Activated CD4-positive, alpha-beta memory T cell treated with anti-CD3 and anti-CD28 coated beads for 36 hours (primary cell): ENCODE data around the gene LAMA5. TPM values are rescaled to one million over a fixed set of nuclear protein-coding genes. Genes with fewer than 3 reads are reported as not detected.

Experiments
- CTCF ChIA-PET: fragments of 350-600 bp; sonication (Branson Sonifier 250); formaldehyde crosslinking; loops from one replicate; lab custom pipeline; 2021; ENCODE audit warnings: antibody characterized with exemption, inconsistent platforms; lab: Charles Lee
- POLR2A ChIA-PET: fragments of 350-600 bp; sonication (Branson Sonifier 250); formaldehyde crosslinking; loops from one replicate; lab custom pipeline; 2021; ENCODE audit warnings: antibody characterized with exemption; lab: Charles Lee
- DNase-seq: peaks from one replicate; pipeline ENCODE4 v3.0.0-alpha.2; 2020
- H3K27ac Mint-ChIP-seq: one replicate; pipeline ENCODE4 v1.8.0; 2021; ENCODE audit warnings: mixed read lengths
- H3K27me3 Mint-ChIP-seq: one replicate; pipeline ENCODE4 v1.8.0; 2021; ENCODE audit warnings: mixed read lengths
- H3K36me3 Mint-ChIP-seq: one replicate; pipeline ENCODE4 v1.8.0; 2021; ENCODE audit warnings: mixed read lengths
- H3K4me1 Mint-ChIP-seq: one replicate; pipeline ENCODE4 v1.8.0; 2021; ENCODE audit warnings: low read depth, mixed read lengths
- H3K4me3 Mint-ChIP-seq: one replicate; pipeline ENCODE4 v1.8.0; 2021; ENCODE audit warnings: mild to moderate bottlenecking, mixed read lengths
- H3K9me3 Mint-ChIP-seq: one replicate; pipeline ENCODE4 v1.8.0; 2021; ENCODE audit warnings: mixed read lengths
- intact Hi-C: fragments of 100-400 bp; cut with micrococcal nuclease; formaldehyde crosslinking; loops from one replicate; pipeline ENCODE4 v1.15.1; 2023
- total RNA-seq, 2 experiments: library from RNA; stranded (reverse); gene quantifications; one replicate each; pipeline ENCODE4 v1.2.3, GENCODE V29; 2021

LAMA5 gene
- total RNA-seq, 2 experiments from 2014 or later: 0.78 to 1.1 TPM

DNA sequence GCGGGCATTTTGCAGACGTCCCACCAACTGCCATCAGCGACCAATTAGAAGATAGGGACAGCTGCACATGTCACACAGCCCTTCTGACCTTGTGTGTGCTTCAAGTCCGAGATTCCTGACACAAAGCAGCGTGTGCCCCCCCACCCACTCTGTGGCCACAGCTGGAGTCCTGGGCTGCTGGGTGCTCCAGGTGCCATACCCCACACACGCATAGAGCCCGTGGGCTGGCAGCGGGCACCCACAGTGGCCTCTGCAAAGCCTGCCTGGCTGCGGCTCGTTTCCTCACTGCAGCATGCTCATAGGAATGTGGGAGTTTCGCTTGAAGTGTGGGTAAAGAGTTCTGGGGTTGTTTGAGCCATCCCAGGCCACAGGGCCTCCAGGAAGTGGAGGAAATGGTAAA, 66.8 kb downstream of the LAMA5 start:
- peaks cover 22% of the 10 kb centered on the region for H3K4me1 Mint-ChIP-seq
- ChIA-PET CTCF (interaction anchor here (1.2 to 3.2 kb wide), 4 partner anchors 68 to 317 kb away, joined by 4 to 22 read pairs (median 8); no protein-coding TSS in a partner anchor), POLR2A (no interaction called here)
- no peak overlapping the region for H3K4me3 Mint-ChIP-seq
- H3K27ac Mint-ChIP-seq: no peak overlapping the region
- H3K36me3 Mint-ChIP-seq: peaks cover 18% of the 10 kb centered on the region
- DNase-seq: no peak
- no peaks in the 10 kb centered on the region for H3K27me3 Mint-ChIP-seq
- intact Hi-C loops: loop anchor here (5.0 kb wide), 2 partner anchors 233 to 317 kb away; partner anchors contain the start of gene TAF4
- H3K9me3 Mint-ChIP-seq: no peaks in the 10 kb centered on the region

DNA sequence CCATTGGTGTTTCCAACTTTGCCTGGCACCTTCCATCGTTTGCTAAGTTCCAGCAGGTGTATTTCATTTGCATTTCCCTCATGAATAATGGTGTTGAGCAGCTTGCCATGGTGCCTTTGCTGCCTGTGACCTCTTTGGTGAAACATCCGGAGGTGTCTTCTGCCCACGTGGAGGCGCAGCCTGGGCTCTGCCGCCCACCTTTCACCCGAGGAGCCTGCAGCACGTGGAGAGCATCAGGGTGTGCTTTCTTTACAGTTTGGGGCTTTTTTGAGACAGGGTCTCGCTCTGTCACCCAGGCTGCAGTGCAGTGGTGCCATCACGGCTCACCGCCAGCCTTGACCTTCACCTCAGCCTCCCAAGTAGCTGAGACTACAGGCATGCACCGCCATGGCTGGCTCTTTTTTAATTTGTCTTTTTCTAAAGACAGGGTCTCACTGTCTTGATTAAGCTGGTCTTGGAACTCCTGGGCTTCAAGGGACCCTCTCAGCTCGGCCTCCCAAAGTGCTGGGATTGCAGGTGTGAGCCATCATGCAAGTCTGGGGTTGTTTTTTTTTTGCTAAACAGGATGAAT, 67.4 kb downstream of the LAMA5 start:
- ChIA-PET CTCF (interaction anchor here (0.5 to 3.2 kb wide), 3 partner anchors 48 to 317 kb away, joined by 3 to 22 read pairs (median 10); no protein-coding TSS in a partner anchor), POLR2A (no interaction called here)
- Mint-ChIP-seq H3K4me3 (no peak overlapping the region), H3K27ac (no peak overlapping the region), H3K4me1 (peaks cover 16% of the 10 kb centered on the region), H3K9me3 (no peaks in the 10 kb centered on the region), H3K27me3 (no peaks in the 10 kb centered on the region), H3K36me3 (peaks cover 16% of the 10 kb centered on the region)
- intact Hi-C loops: loop anchor here (5.0 kb wide), 2 partner anchors 232 to 318 kb away; partner anchors contain the start of gene TAF4
- no peak for DNase-seq

GRCh38 chr20:62298577-62299249, 68.4 kb downstream of the LAMA5 start:
- no peak overlapping the region for H3K27ac Mint-ChIP-seq
- no peaks in the 10 kb centered on the region for H3K9me3 Mint-ChIP-seq
- ChIA-PET POLR2A (no interaction called here), CTCF (no interaction called here)
- no peak for DNase-seq
- intact Hi-C loops: no loop called here
- peaks cover 9% of the 10 kb centered on the region for H3K4me1 Mint-ChIP-seq
- peaks cover 16% of the 10 kb centered on the region for H3K36me3 Mint-ChIP-seq
- no peaks in the 10 kb centered on the region for H3K27me3 Mint-ChIP-seq
- H3K4me3 Mint-ChIP-seq: no peak overlapping the region

GRCh38 chr20:62297449-62298227, 69.5 kb downstream of the LAMA5 start:
- H3K9me3 Mint-ChIP-seq: no peaks in the 10 kb centered on the region
- peaks cover 9% of the 10 kb centered on the region for H3K4me1 Mint-ChIP-seq
- no peak overlapping the region for H3K27ac Mint-ChIP-seq
- H3K36me3 Mint-ChIP-seq: peaks cover 13% of the 10 kb centered on the region
- intact Hi-C loops: no loop called here
- ChIA-PET POLR2A (no interaction called here), CTCF (no interaction called here)
- no peaks in the 10 kb centered on the region for H3K27me3 Mint-ChIP-seq
- H3K4me3 Mint-ChIP-seq: no peak overlapping the region
- DNase-seq: no peak

GRCh38 chr20:62296724-62297448, 70.2 kb downstream of the LAMA5 start:
- no peak overlapping the region for H3K4me3 Mint-ChIP-seq
- intact Hi-C loops: no loop called here
- CTCF ChIA-PET: no interaction called here

GRCh38 chr20:62294516-62294915, 72.6 kb downstream of the LAMA5 start:
- no peak for DNase-seq
- H3K36me3 Mint-ChIP-seq: peaks cover 15% of the 10 kb centered on the region
- no peak overlapping the region for H3K4me3 Mint-ChIP-seq
- ChIA-PET CTCF (no interaction called here), POLR2A (no interaction called here)
- H3K27ac Mint-ChIP-seq: no peak overlapping the region
- no peaks in the 10 kb centered on the region for H3K27me3 Mint-ChIP-seq
- peaks cover 5% of the 10 kb centered on the region for H3K4me1 Mint-ChIP-seq
- no peaks in the 10 kb centered on the region for H3K9me3 Mint-ChIP-seq
- intact Hi-C loops: no loop called here

More at GRCh38 chr20:62296724-62297448, 70.2 kb downstream of the LAMA5 start:
- DNase-seq: no peak
- Mint-ChIP-seq H3K36me3 (peaks cover 13% of the 10 kb centered on the region), H3K27me3 (no peaks in the 10 kb centered on the region), H3K4me1 (peaks cover 12% of the 10 kb centered on the region), H3K27ac (no peak overlapping the region), H3K9me3 (no peaks in the 10 kb centered on the region)
- POLR2A ChIA-PET: no interaction called here

DNA sequence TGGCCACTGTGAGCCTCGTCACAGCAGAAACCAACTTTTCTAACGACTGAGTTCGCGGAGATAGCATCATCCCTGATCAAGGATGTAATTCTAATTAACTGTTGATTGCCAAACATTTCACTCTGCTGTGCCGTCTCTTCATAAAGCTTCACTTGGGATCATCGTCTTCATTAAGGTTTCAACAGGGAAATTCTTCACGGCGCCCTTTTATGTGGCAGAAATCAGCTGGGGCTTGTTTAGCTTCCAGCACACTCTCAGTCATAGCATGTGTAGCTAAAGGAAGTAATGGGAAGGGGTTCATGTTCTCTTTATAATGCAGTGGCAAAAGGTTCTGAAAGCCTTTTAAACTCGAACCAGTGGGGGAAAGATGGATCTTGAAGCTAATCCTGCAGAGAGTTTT, 73.2 kb downstream of the LAMA5 start:
- Mint-ChIP-seq H3K9me3 (no peaks in the 10 kb centered on the region), H3K4me3 (no peak overlapping the region), H3K36me3 (peaks cover 15% of the 10 kb centered on the region), H3K4me1 (peaks cover 5% of the 10 kb centered on the region), H3K27ac (no peak overlapping the region), H3K27me3 (no peaks in the 10 kb centered on the region)
- intact Hi-C loops: no loop called here
- ChIA-PET POLR2A (no interaction called here), CTCF (interaction anchor here (0.6 kb wide), 1 partner anchor 87 kb away, joined by 3 read pairs; no protein-coding TSS in a partner anchor)
- DNase-seq: no peak

GRCh38 chr20:62293111-62293784, 73.9 kb downstream of the LAMA5 start:
- Mint-ChIP-seq H3K4me3 (no peak overlapping the region), H3K27me3 (no peaks in the 10 kb centered on the region), H3K9me3 (no peaks in the 10 kb centered on the region), H3K36me3 (peaks cover 15% of the 10 kb centered on the region), H3K4me1 (peaks cover 5% of the 10 kb centered on the region), H3K27ac (no peak overlapping the region)
- CTCF ChIA-PET: interaction anchor here (0.6 kb wide), 1 partner anchor 87 kb away, joined by 3 read pairs; no protein-coding TSS in a partner anchor
- DNase-seq: no peak
- intact Hi-C loops: no loop called here
- POLR2A ChIA-PET: no interaction called here

DNA sequence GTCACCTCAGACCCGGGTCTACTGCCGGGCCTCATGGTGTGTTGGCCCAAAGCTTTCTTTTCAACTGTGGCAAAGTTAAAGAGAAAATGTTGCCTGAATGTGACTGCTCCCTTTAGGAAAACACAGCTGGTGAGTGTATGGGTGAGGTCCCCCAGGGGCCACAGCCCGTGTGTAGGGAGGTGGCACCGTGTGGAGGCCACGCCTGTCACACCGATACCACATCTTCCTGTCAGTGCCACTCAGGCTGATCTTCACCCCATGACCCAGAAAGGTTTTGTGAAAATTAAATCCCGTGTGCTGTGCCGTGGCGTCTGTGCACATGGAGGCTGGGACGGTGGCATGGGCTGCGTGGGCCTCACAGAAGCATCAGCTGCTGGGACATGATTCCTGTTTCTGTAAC, 75.0 kb downstream of the LAMA5 start:
- Mint-ChIP-seq H3K36me3 (peaks cover 15% of the 10 kb centered on the region), H3K4me3 (no peak overlapping the region), H3K27me3 (no peaks in the 10 kb centered on the region), H3K27ac (peak overlapping the region; percentile 50), H3K9me3 (no peaks in the 10 kb centered on the region), H3K4me1 (peaks cover 5% of the 10 kb centered on the region)
- ChIA-PET CTCF (interaction anchor here (0.6 to 0.7 kb wide), 2 partner anchors 72 to 80 kb away, joined by 3 to 4 read pairs; no protein-coding TSS in a partner anchor), POLR2A (no interaction called here)
- DNase-seq: no peak
- intact Hi-C loops: no loop called here

DNA sequence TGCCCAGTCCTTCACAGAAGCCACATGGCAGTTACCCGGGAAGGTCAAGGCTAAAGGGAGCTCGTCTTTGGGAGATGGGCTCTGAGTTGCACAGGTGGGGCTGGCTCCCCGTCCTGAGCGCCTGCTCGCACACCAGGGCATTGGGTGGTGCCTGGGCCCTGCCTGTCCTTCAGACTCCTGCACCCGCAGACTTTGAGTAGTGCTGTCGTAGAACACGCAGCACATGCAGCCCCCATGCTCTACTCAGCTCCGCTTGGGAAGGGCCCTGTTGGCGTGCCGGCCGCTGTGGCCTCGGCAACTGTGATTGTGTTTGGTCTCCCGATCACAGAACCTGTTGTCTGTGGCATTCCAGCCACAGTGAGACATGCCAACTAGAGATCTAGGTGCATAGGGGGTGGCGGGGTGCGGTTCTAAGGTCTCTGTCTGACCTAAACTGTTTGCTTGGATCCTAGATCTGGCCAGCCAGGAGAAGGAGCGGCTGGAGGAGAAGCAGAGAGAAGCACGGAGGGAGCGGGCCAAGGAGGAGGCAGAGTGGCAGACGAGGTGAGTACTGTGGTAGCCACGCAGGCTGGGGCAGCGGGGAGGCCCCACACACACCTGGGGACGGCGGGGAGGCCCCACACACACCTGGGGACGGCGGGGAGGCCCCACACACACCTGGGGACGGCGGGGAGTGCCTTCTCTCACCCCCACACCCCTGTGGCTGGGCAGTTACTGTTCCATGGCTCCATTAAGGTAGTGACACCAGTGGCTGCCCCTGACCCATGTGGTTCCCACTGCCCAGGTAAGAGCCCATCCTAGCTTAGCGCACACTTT, 75.7 kb downstream of the LAMA5 start:
- ChIA-PET CTCF (interaction anchor here (1.0 kb wide), 1 partner anchor 11 kb away, joined by 3 read pairs; no protein-coding TSS in a partner anchor), POLR2A (no interaction called here)
- H3K36me3 Mint-ChIP-seq: peaks cover 15% of the 10 kb centered on the region
- H3K27me3 Mint-ChIP-seq: no peaks in the 10 kb centered on the region
- intact Hi-C loops: no loop called here
- H3K9me3 Mint-ChIP-seq: no peaks in the 10 kb centered on the region
- no peak overlapping the region for H3K4me3 Mint-ChIP-seq
- no peak overlapping the region for H3K27ac Mint-ChIP-seq
- peaks cover 5% of the 10 kb centered on the region for H3K4me1 Mint-ChIP-seq
- DNase-seq: no peak
